ENCODE data around the gene GATAD2A.
"Not testable (repeated sequence)": the region's sequence is repeated elsewhere in the genome, so short reads cannot be mapped to it uniquely, and the experiment has no call there.

GATAD2A gene

DNA sequence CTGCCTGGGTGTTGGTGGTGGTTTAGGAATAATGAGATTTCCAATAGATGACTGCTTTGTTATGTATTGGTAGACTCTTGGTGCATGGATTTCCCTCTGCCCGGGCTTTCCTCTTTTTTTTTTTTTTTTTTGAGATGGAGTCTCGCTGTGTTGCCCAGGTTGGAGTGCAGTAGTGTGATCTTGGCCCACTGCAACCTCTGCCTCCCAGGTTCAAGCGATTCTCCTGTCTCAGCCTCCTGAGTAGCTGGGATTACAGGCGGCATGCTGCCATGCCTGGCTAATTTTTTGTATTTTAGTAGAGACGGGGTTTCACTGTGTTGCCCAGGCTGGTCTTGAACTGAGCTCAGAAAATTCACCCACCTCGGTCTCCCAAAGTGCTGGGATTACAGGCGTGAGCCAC is 11.1 kb upstream of the GATAD2A start:
- not testable (repeated sequence) for H3K9me3 ChIP-seq (ENCODE audit: insufficient read depth, low read depth, low read length); H3K27me3 ChIP-seq (ENCODE audit: insufficient read depth, low read length, poor library complexity, severe bottlenecking); H3F3A ChIP-seq (ENCODE audit: low read depth); H2AFZ ChIP-seq (ENCODE audit: low read length); H3K36me3 ChIP-seq (ENCODE audit: insufficient read depth, low read length); H3K9me2 ChIP-seq (replicated peaks; ENCODE audit: low read depth, low read length)
- peak overlapping the region; percentile 63 for H3K9ac ChIP-seq (ENCODE audit: low read depth, low read length, poor library complexity, severe bottlenecking)
- peak overlapping the region; percentile 97 for H3K4me2 ChIP-seq (ENCODE audit: low read depth, low read length, poor library complexity, severe bottlenecking)
- peaks cover 99% of the 10 kb centered on the region for H3K79me2 ChIP-seq (ENCODE audit: insufficient read depth, low read length)
- H3K4me1 ChIP-seq (ENCODE audit: insufficient read depth, low read length, poor library complexity, severe bottlenecking) = peaks cover 39% of the 10 kb centered on the region
- peak overlapping the region; percentile 67 for H3K4me3 ChIP-seq (ENCODE audit: low read length, poor library complexity, severe bottlenecking)
- H4K20me1 ChIP-seq (ENCODE audit: insufficient read depth, low read length, poor library complexity, severe bottlenecking) = peaks cover 40% of the 10 kb centered on the region

- H3K79me2 ChIP-seq (ENCODE audit: insufficient read depth, low read length) = peaks cover 92% of the 10 kb centered on the region
- H3K27me3 ChIP-seq (ENCODE audit: insufficient read depth, low read length, poor library complexity, severe bottlenecking) = no peaks in the 10 kb centered on the region
- peaks cover 6% of the 10 kb centered on the region for H3K4me1 ChIP-seq (ENCODE audit: insufficient read depth, low read length, poor library complexity, severe bottlenecking)
- H3K9ac ChIP-seq (ENCODE audit: low read depth, low read length, poor library complexity, severe bottlenecking) = no peak overlapping the region
- H3K9me3 ChIP-seq (ENCODE audit: insufficient read depth, low read depth, low read length) = no peaks in the 10 kb centered on the region
- H4K20me1 ChIP-seq (ENCODE audit: insufficient read depth, low read length, poor library complexity, severe bottlenecking) = peaks cover 34% of the 10 kb centered on the region
- no peaks in the 10 kb centered on the region for H3K36me3 ChIP-seq (ENCODE audit: insufficient read depth, low read length)
- H3K4me2 ChIP-seq (ENCODE audit: low read depth, low read length, poor library complexity, severe bottlenecking) = no peak overlapping the region
- TF ChIP-seq CTCF (conservative IDR thresholded peaks at IDR 0.05; ENCODE audit: low read length) (no peak), EZH2phosphoT487 (IDR thresholded peaks at IDR 0.05; ENCODE audit: borderline replicate concordance) (no peak)
- H2AFZ ChIP-seq (ENCODE audit: low read length) = no peak overlapping the region
- H3K9me2 ChIP-seq (replicated peaks; ENCODE audit: low read depth, low read length) = no peaks in the 10 kb centered on the region
- H3K4me3 ChIP-seq (ENCODE audit: low read length, poor library complexity, severe bottlenecking) = no peak overlapping the region
- H3F3A ChIP-seq (ENCODE audit: low read depth) = peaks cover 9% of the 10 kb centered on the region; the same call in 1 of the 2 replicates
Measured at GRCh38 chr19:19399733-19400433, 5.6 kb upstream of the GATAD2A start.

GRCh38 chr19:19402656-19403372 is 2.7 kb upstream of the GATAD2A start:
- H3K9me2 ChIP-seq (replicated peaks; ENCODE audit: low read depth, low read length) = no peaks in the 10 kb centered on the region
- peaks cover 88% of the 10 kb centered on the region for H3K79me2 ChIP-seq (ENCODE audit: insufficient read depth, low read length)
- H3F3A ChIP-seq (ENCODE audit: low read depth) = peaks cover 13% of the 10 kb centered on the region; the same call in 1 of the 2 replicates
- H3K36me3 ChIP-seq (ENCODE audit: insufficient read depth, low read length) = no peaks in the 10 kb centered on the region
- H3K9me3 ChIP-seq (ENCODE audit: insufficient read depth, low read depth, low read length) = no peaks in the 10 kb centered on the region
- no peaks in the 10 kb centered on the region for H3K27me3 ChIP-seq (ENCODE audit: insufficient read depth, low read length, poor library complexity, severe bottlenecking)
- TF ChIP-seq EZH2phosphoT487 (IDR thresholded peaks at IDR 0.05; ENCODE audit: borderline replicate concordance) = no peak
- no peak for TF ChIP-seq CTCF (conservative IDR thresholded peaks at IDR 0.05; ENCODE audit: low read length)
- H3K4me2 ChIP-seq (ENCODE audit: low read depth, low read length, poor library complexity, severe bottlenecking) = no peak overlapping the region
- no peak overlapping the region for H2AFZ ChIP-seq (ENCODE audit: low read length)
- H3K4me1 ChIP-seq (ENCODE audit: insufficient read depth, low read length, poor library complexity, severe bottlenecking) = peaks cover 18% of the 10 kb centered on the region
- no peak overlapping the region for H3K9ac ChIP-seq (ENCODE audit: low read depth, low read length, poor library complexity, severe bottlenecking)
- no peak overlapping the region for H3K4me3 ChIP-seq (ENCODE audit: low read length, poor library complexity, severe bottlenecking)
- peaks cover 43% of the 10 kb centered on the region for H4K20me1 ChIP-seq (ENCODE audit: insufficient read depth, low read length, poor library complexity, severe bottlenecking)

All from Loucy (cell line).